T-helper 1 cell treated with Interleukin-12 subunit alpha and Interleukin-12 subunit beta and Interleukin-4 antibody, amounts not matched to agents 30 μg/mL and 1 μg/mL, for 36 hours (primary cell): ENCODE results near the gene ZNF526.
A peak's percentile ranks its signal among the peaks of the same experiment; 100 is the strongest.

Experiments
- H3K27ac Mint-ChIP-seq: one replicate; pipeline ENCODE4 v1.8.0; 2021; ENCODE audit warnings: mild to moderate bottlenecking, mixed read lengths
- H3K27me3 Mint-ChIP-seq: one replicate; pipeline ENCODE4 v1.8.0; 2021; ENCODE audit warnings: low read depth, mixed read lengths
- H3K36me3 Mint-ChIP-seq: one replicate; pipeline ENCODE4 v1.8.0; 2021; ENCODE audit warnings: low read depth, mixed read lengths
- H3K4me1 Mint-ChIP-seq: one replicate; pipeline ENCODE4 v1.8.0; 2021; ENCODE audit warnings: low read depth, mixed read lengths
- H3K4me3 Mint-ChIP-seq: one replicate; pipeline ENCODE4 v1.8.0; 2021; ENCODE audit warnings: mild to moderate bottlenecking, moderate library complexity, mixed read lengths
- H3K9me3 Mint-ChIP-seq: one replicate; pipeline ENCODE4 v1.8.0; 2021; ENCODE audit warnings: mixed read lengths

ZNF526 gene

GRCh38 chr19:42219812-42220750 is at the start of gene ZNF526:
TSS of gene ZNF526 (plus strand) at chr19:42220312. CDS start at chr19:42224404, 4,092 bp downstream.
- H3K36me3 Mint-ChIP-seq, result peaks cover 26% of the 10 kb centered on the region
- H3K4me1 Mint-ChIP-seq, result peaks cover 46% of the 10 kb centered on the region
- H3K27ac Mint-ChIP-seq, result peak within 1 kb of the TSS; percentile 95
- H3K4me3 Mint-ChIP-seq, result peak within 1 kb of the TSS; percentile 100
- no peaks in the 10 kb centered on the region for H3K27me3 Mint-ChIP-seq
- H3K9me3 Mint-ChIP-seq, result no peaks in the 10 kb centered on the region

- no peak overlapping the region for H3K27ac Mint-ChIP-seq
- peaks cover 28% of the 10 kb centered on the region for H3K27me3 Mint-ChIP-seq
- H3K4me3 Mint-ChIP-seq, result no peak overlapping the region
- H3K36me3 Mint-ChIP-seq, result no peaks in the 10 kb centered on the region
- H3K4me1 Mint-ChIP-seq, result peaks cover 3% of the 10 kb centered on the region
- no peaks in the 10 kb centered on the region for H3K9me3 Mint-ChIP-seq
Measured at GRCh38 chr19:42170715-42171114, 49.4 kb upstream of the ZNF526 start.

GRCh38 chr19:42172261-42172660 is 47.9 kb upstream of the ZNF526 start:
- Mint-ChIP-seq H3K36me3 (no peaks in the 10 kb centered on the region), H3K27ac (no peak overlapping the region), H3K4me1 (peaks cover 10% of the 10 kb centered on the region), H3K4me3 (no peak overlapping the region), H3K9me3 (no peaks in the 10 kb centered on the region), H3K27me3 (peaks cover 31% of the 10 kb centered on the region)

- Mint-ChIP-seq H3K9me3 (no peaks in the 10 kb centered on the region), H3K27ac (no peak overlapping the region), H3K27me3 (peaks cover 31% of the 10 kb centered on the region), H3K4me3 (no peak overlapping the region), H3K36me3 (no peaks in the 10 kb centered on the region), H3K4me1 (peaks cover 10% of the 10 kb centered on the region)
Measured at GRCh38 chr19:42173695-42174094, 46.4 kb upstream of the ZNF526 start.

GRCh38 chr19:42174188-42174587 is 45.9 kb upstream of the ZNF526 start:
- Mint-ChIP-seq H3K9me3 (no peaks in the 10 kb centered on the region), H3K27me3 (peaks cover 31% of the 10 kb centered on the region), H3K4me3 (no peak overlapping the region), H3K4me1 (peaks cover 10% of the 10 kb centered on the region), H3K36me3 (no peaks in the 10 kb centered on the region), H3K27ac (no peak overlapping the region)

GRCh38 chr19:42174958-42175734 is 45.0 kb upstream of the ZNF526 start:
- peak overlapping the region; percentile 95 for H3K4me3 Mint-ChIP-seq
- no peaks in the 10 kb centered on the region for H3K9me3 Mint-ChIP-seq
- H3K36me3 Mint-ChIP-seq, result no peaks in the 10 kb centered on the region
- H3K4me1 Mint-ChIP-seq, result peaks cover 10% of the 10 kb centered on the region
- H3K27me3 Mint-ChIP-seq, result peaks cover 36% of the 10 kb centered on the region
- no peak overlapping the region for H3K27ac Mint-ChIP-seq

GRCh38 chr19:42175952-42176648 is 44.0 kb upstream of the ZNF526 start:
- peaks cover 38% of the 10 kb centered on the region for H3K27me3 Mint-ChIP-seq
- H3K9me3 Mint-ChIP-seq, result no peaks in the 10 kb centered on the region
- peaks cover 10% of the 10 kb centered on the region for H3K4me1 Mint-ChIP-seq
- H3K36me3 Mint-ChIP-seq, result no peaks in the 10 kb centered on the region
- peak overlapping the region; percentile 95 for H3K4me3 Mint-ChIP-seq
- H3K27ac Mint-ChIP-seq, result peak overlapping the region; percentile 69

- H3K9me3 Mint-ChIP-seq, result no peaks in the 10 kb centered on the region
- peak overlapping the region; percentile 69 for H3K27ac Mint-ChIP-seq
- peaks cover 10% of the 10 kb centered on the region for H3K4me1 Mint-ChIP-seq
- peak overlapping the region; percentile 95 for H3K4me3 Mint-ChIP-seq
- H3K36me3 Mint-ChIP-seq, result no peaks in the 10 kb centered on the region
- peaks cover 38% of the 10 kb centered on the region for H3K27me3 Mint-ChIP-seq
Measured at GRCh38 chr19:42176649-42176989, 43.5 kb upstream of the ZNF526 start.

- no peaks in the 10 kb centered on the region for H3K36me3 Mint-ChIP-seq
- peaks cover 9% of the 10 kb centered on the region for H3K4me1 Mint-ChIP-seq
- no peaks in the 10 kb centered on the region for H3K9me3 Mint-ChIP-seq
- H3K4me3 Mint-ChIP-seq, result no peak overlapping the region
- peaks cover 43% of the 10 kb centered on the region for H3K27me3 Mint-ChIP-seq
- H3K27ac Mint-ChIP-seq, result no peak overlapping the region
Measured at GRCh38 chr19:42176990-42177685, 43.0 kb upstream of the ZNF526 start.

GRCh38 chr19:42177686-42178019 is 42.5 kb upstream of the ZNF526 start:
- H3K4me3 Mint-ChIP-seq, result no peak overlapping the region
- H3K4me1 Mint-ChIP-seq, result peaks cover 14% of the 10 kb centered on the region
- H3K27ac Mint-ChIP-seq, result no peak overlapping the region
- no peaks in the 10 kb centered on the region for H3K9me3 Mint-ChIP-seq
- no peaks in the 10 kb centered on the region for H3K36me3 Mint-ChIP-seq
- peaks cover 47% of the 10 kb centered on the region for H3K27me3 Mint-ChIP-seq

GRCh38 chr19:42178791-42179674 is 41.1 kb upstream of the ZNF526 start:
- Mint-ChIP-seq H3K36me3 (no peaks in the 10 kb centered on the region), H3K4me3 (no peak overlapping the region), H3K27me3 (peaks cover 41% of the 10 kb centered on the region), H3K27ac (no peak overlapping the region), H3K9me3 (no peaks in the 10 kb centered on the region), H3K4me1 (peaks cover 21% of the 10 kb centered on the region)

GRCh38 chr19:42184401-42184861 is 35.7 kb upstream of the ZNF526 start:
- peaks cover 42% of the 10 kb centered on the region for H3K4me1 Mint-ChIP-seq
- H3K4me3 Mint-ChIP-seq, result peak overlapping the region; percentile 4
- peak overlapping the region; percentile 82 for H3K27ac Mint-ChIP-seq
- H3K27me3 Mint-ChIP-seq, result peaks cover 16% of the 10 kb centered on the region
- H3K9me3 Mint-ChIP-seq, result no peaks in the 10 kb centered on the region
- H3K36me3 Mint-ChIP-seq, result peaks cover 5% of the 10 kb centered on the region

- peaks cover 9% of the 10 kb centered on the region for H3K27me3 Mint-ChIP-seq
- H3K9me3 Mint-ChIP-seq, result no peaks in the 10 kb centered on the region
- peaks cover 5% of the 10 kb centered on the region for H3K36me3 Mint-ChIP-seq
- H3K27ac Mint-ChIP-seq, result peak overlapping the region; percentile 82
- peaks cover 43% of the 10 kb centered on the region for H3K4me1 Mint-ChIP-seq
- peak overlapping the region; percentile 73 for H3K4me3 Mint-ChIP-seq
Measured at GRCh38 chr19:42185277-42185676, 34.8 kb upstream of the ZNF526 start.
